ENCODE data around the gene RAPGEF5. TPM values are rescaled to one million over a fixed set of nuclear protein-coding genes. Genes with fewer than 3 reads are reported as not detected.

RAPGEF5 gene
- total and polyA plus RNA-seq, 8 donors = 1.5 to 190 (median 12.7) TPM

GRCh38 chr7:22291977-22292376, 65.0 kb downstream of the RAPGEF5 start:
- DNase-seq = no peak
- Histone ChIP-seq H3K27ac (no peak overlapping the region), H3K36me3 (no peaks in the 10 kb centered on the region), H3K4me3 (no peak overlapping the region), H3K9me3 (no peaks in the 10 kb centered on the region), H3K4me1 (no peaks in the 10 kb centered on the region), H3K27me3 (no peaks in the 10 kb centered on the region)
- 78 to 85% (median 83%) methylated on average over 2 of the region's 2 CpGs for WGBS, 5 donors
- TF ChIP-seq POLR2AphosphoS5 (IDR thresholded peaks at IDR 0.05) = no peak
- TF ChIP-seq EP300 (IDR thresholded peaks at IDR 0.05) = no peak
- no peak for TF ChIP-seq POLR2A (IDR thresholded peaks at IDR 0.05)
- no peak for TF ChIP-seq CTCF (IDR thresholded peaks at IDR 0.05)
- intact Hi-C loops (cut with DNase I; ENCODE audit: low total_unique reads) = no loop called here

- Histone ChIP-seq H3K36me3 (no peaks in the 10 kb centered on the region), H3K27ac (no peak overlapping the region), H3K27me3 (no peaks in the 10 kb centered on the region), H3K4me1 (no peaks in the 10 kb centered on the region), H3K9me3 (no peaks in the 10 kb centered on the region), H3K4me3 (no peak overlapping the region)
- no peak for DNase-seq
- intact Hi-C loops (cut with DNase I; ENCODE audit: low total_unique reads) = no loop called here
- WGBS, 5 donors = 89 to 99% (median 96%) methylated on average over 5 to 6 of the region's 6 CpGs
- TF ChIP-seq CTCF (IDR thresholded peaks at IDR 0.05) (no peak), POLR2AphosphoS5 (IDR thresholded peaks at IDR 0.05) (no peak), EP300 (IDR thresholded peaks at IDR 0.05) (no peak), POLR2A (IDR thresholded peaks at IDR 0.05) (no peak)
These were observed 68.8 kb downstream of the RAPGEF5 start for GRCh38 chr7:22288202-22288601.

- H3K27ac ChIP-seq = no peak overlapping the region
- 66 to 87% (median 79%) methylated on average over 2 of the region's 2 CpGs for WGBS, 5 donors
- intact Hi-C loops (cut with DNase I; ENCODE audit: low total_unique reads) = no loop called here
- H3K36me3 ChIP-seq = no peaks in the 10 kb centered on the region
- no peaks in the 10 kb centered on the region for H3K27me3 ChIP-seq
- DNase-seq = no peak
- TF ChIP-seq POLR2A (IDR thresholded peaks at IDR 0.05) = no peak
- TF ChIP-seq POLR2AphosphoS5 (IDR thresholded peaks at IDR 0.05) = no peak
- no peak for TF ChIP-seq EP300 (IDR thresholded peaks at IDR 0.05)
- no peak for TF ChIP-seq CTCF (IDR thresholded peaks at IDR 0.05)
- no peaks in the 10 kb centered on the region for H3K9me3 ChIP-seq
- no peak overlapping the region for H3K4me3 ChIP-seq
- no peaks in the 10 kb centered on the region for H3K4me1 ChIP-seq
These were observed 69.5 kb downstream of the RAPGEF5 start for GRCh38 chr7:22287412-22287811.

- no peaks in the 10 kb centered on the region for H3K9me3 ChIP-seq
- H3K4me1 ChIP-seq = no peaks in the 10 kb centered on the region
- DNase-seq = no peak
- no peak overlapping the region for H3K27ac ChIP-seq
- H3K36me3 ChIP-seq = no peaks in the 10 kb centered on the region
- H3K27me3 ChIP-seq = no peaks in the 10 kb centered on the region
- no peak for TF ChIP-seq EP300 (IDR thresholded peaks at IDR 0.05)
- TF ChIP-seq POLR2A (IDR thresholded peaks at IDR 0.05) = no peak
- no peak for TF ChIP-seq POLR2AphosphoS5 (IDR thresholded peaks at IDR 0.05)
- no peak for TF ChIP-seq CTCF (IDR thresholded peaks at IDR 0.05)
- 59 to 69% (median 63%) methylated on average over 2 of the region's 2 CpGs for WGBS, 5 donors
- no peak overlapping the region for H3K4me3 ChIP-seq
- intact Hi-C loops (cut with DNase I; ENCODE audit: low total_unique reads) = no loop called here
These were observed 70.5 kb downstream of the RAPGEF5 start for GRCh38 chr7:22286436-22286835.

Data from stomach (tissue), 9 donors.